WI38 (cell line): ENCODE measurements around the gene HTR6.

Source experiments
- H3K4me3 ChIP-seq: 2 replicates; pipeline ENCODE4 v1.5.1; 2011; ENCODE audit warnings: low read depth, mild to moderate bottlenecking, control low read depth, low read length
- CTCF ChIP-seq: IDR thresholded peaks from 2 replicates; pipeline ENCODE4 v1.5.1; 2012; ENCODE audit warnings: low read depth, mild to moderate bottlenecking, control low read depth, low read length

Gene HTR6

GRCh38 chr1:19680644-19681043 lies 16.0 kb downstream of the HTR6 start:
- TF ChIP-seq CTCF: no peak
- H3K4me3 ChIP-seq: no peak overlapping the region

- TF ChIP-seq CTCF: no peak
Observed at GRCh38 chr1:19682257-19682656, 17.6 kb downstream of the HTR6 start.

GRCh38 chr1:19682901-19683300 lies 18.2 kb downstream of the HTR6 start:
- no peak for TF ChIP-seq CTCF
- no peak overlapping the region for H3K4me3 ChIP-seq

More at GRCh38 chr1:19682257-19682656, 17.6 kb downstream of the HTR6 start:
- no peak overlapping the region for H3K4me3 ChIP-seq

- TF ChIP-seq CTCF: no peak
- no peak overlapping the region for H3K4me3 ChIP-seq
Observed at GRCh38 chr1:19683351-19683750, 18.7 kb downstream of the HTR6 start.

- no peak overlapping the region for H3K4me3 ChIP-seq
- no peak for TF ChIP-seq CTCF
Observed at GRCh38 chr1:19684677-19685076, 20.0 kb downstream of the HTR6 start.

- no peak for TF ChIP-seq CTCF
Observed at GRCh38 chr1:19685994-19686393, 21.3 kb downstream of the HTR6 start.

GRCh38 chr1:19687414-19687813 lies 22.7 kb downstream of the HTR6 start:
- H3K4me3 ChIP-seq: no peak overlapping the region
- no peak for TF ChIP-seq CTCF

More at GRCh38 chr1:19685994-19686393, 21.3 kb downstream of the HTR6 start:
- no peak overlapping the region for H3K4me3 ChIP-seq
